HEK293 (cell line): Measurements from ENCODE around the gene ASXL1.

Experiments
- CTCF ChIA-PET: fragments of 350-600 bp; formaldehyde crosslinking; extraction: SDS; loops from one replicate; lab custom pipeline; 2021; ENCODE audit warnings: antibody characterized with exemption; lab: Yijun Ruan, JAX
- POLR2A ChIA-PET: fragments of 300-600 bp; formaldehyde crosslinking; extraction: SDS; loops from one replicate; lab custom pipeline; 2020; ENCODE audit warnings: antibody characterized with exemption, inconsistent platforms; lab: Yijun Ruan, JAX
- H3K27ac ChIP-seq: fragments of 200-500 bp; sonication (Bioruptor generic); 2 replicates; pipeline ENCODE4 v1.5.1; 2014; ENCODE audit warnings: low read depth, low read length, control low read depth, inconsistent platforms; ENCODE audit errors: extremely low read depth
- H3K36me3 ChIP-seq, 2 experiments: fragments of 200-500 bp in 1 of 2; sonication (Bioruptor generic) in 1 of 2; 1 replicate in 1 of 2; 2 replicates in 1 of 2; pipeline ENCODE4 v1.5.1; 2014 to 2017; ENCODE audit warnings: inconsistent platforms in 2 of 2, low read length in 2 of 2; ENCODE audit not compliant: control insufficient read depth in 2 of 2, insufficient read depth in 1 of 2
- H3K4me1 ChIP-seq: fragments of 200-500 bp; sonication (Bioruptor generic); 2 replicates; pipeline ENCODE4 v1.5.1; 2014; ENCODE audit warnings: mild to moderate bottlenecking, low read length, inconsistent platforms; ENCODE audit not compliant: control insufficient read depth, insufficient read depth
- H3K4me3 ChIP-seq: 2 replicates; pipeline ENCODE4 v1.5.1; 2011; ENCODE audit warnings: low read depth, mild to moderate bottlenecking, control low read depth, low read length, moderate library complexity
- H3K9me3 ChIP-seq: fragments of 200-500 bp; sonication (Bioruptor generic); 2 replicates; pipeline ENCODE4 v1.5.1; 2014; ENCODE audit warnings: low read depth, low read length, inconsistent platforms; ENCODE audit not compliant: control insufficient read depth, insufficient read depth
- AEBP2 ChIP-seq: fragments of 450-650 bp; formaldehyde crosslinking; IDR thresholded peaks from 2 replicates; pipeline ENCODE4 v1.5.1; 2016; ENCODE audit warnings: missing biosample characterization, missing genetic modification characterization, borderline replicate concordance
- ATF2 ChIP-seq: fragments of 450-650 bp; formaldehyde crosslinking; IDR thresholded peaks from 2 replicates; pipeline ENCODE4 v1.5.1; 2016; ENCODE audit warnings: missing biosample characterization, missing genetic modification characterization, low read depth
- GFI1B ChIP-seq: fragments of 450-650 bp; formaldehyde crosslinking; IDR thresholded peaks from 2 replicates; pipeline ENCODE4 v1.5.1; 2016; ENCODE audit warnings: missing biosample characterization, missing genetic modification characterization
- GLI2 ChIP-seq: fragments of 450-650 bp; formaldehyde crosslinking; IDR thresholded peaks from 2 replicates; pipeline ENCODE4; 2017; ENCODE audit warnings: missing biosample characterization, missing genetic modification characterization, low read depth, borderline replicate concordance
- GLI4 ChIP-seq: fragments of 450-650 bp; formaldehyde crosslinking; IDR thresholded peaks from 2 replicates; pipeline ENCODE4 v1.5.1; 2016; ENCODE audit warnings: missing biosample characterization, missing genetic modification characterization
- KLF10 ChIP-seq: fragments of 450-650 bp; IDR thresholded peaks from 2 replicates; pipeline ENCODE4 v1.5.1; 2018; ENCODE audit warnings: missing biosample characterization, mild to moderate bottlenecking, missing genetic modification characterization
- MZF1 ChIP-seq: fragments of 450-650 bp; formaldehyde crosslinking; IDR thresholded peaks from 2 replicates; pipeline ENCODE4 v1.5.1; 2017; ENCODE audit warnings: missing biosample characterization, missing genetic modification characterization, borderline replicate concordance
- PRDM10 ChIP-seq: fragments of 450-650 bp; formaldehyde crosslinking; IDR thresholded peaks from 2 replicates; pipeline ENCODE4 v1.5.1; 2016; ENCODE audit warnings: missing biosample characterization, missing genetic modification characterization
- SP2 ChIP-seq: fragments of 450-650 bp; formaldehyde crosslinking; IDR thresholded peaks from 2 replicates; pipeline ENCODE4 v1.5.1; 2016; ENCODE audit warnings: missing biosample characterization, missing genetic modification characterization
- ZBTB48 ChIP-seq: fragments of 450-650 bp; formaldehyde crosslinking; IDR thresholded peaks from 2 replicates; pipeline ENCODE4 v1.5.1; 2016; ENCODE audit warnings: missing biosample characterization, missing genetic modification characterization
- ZFHX2 ChIP-seq: fragments of 450-650 bp; formaldehyde crosslinking; conservative IDR thresholded peaks from 2 replicates; pipeline ENCODE4 v1.5.1; 2016; ENCODE audit warnings: missing biosample characterization, missing genetic modification characterization
- ZFP3 ChIP-seq: fragments of 450-650 bp; formaldehyde crosslinking; IDR thresholded peaks from 2 replicates; pipeline ENCODE4 v1.5.1; 2016; ENCODE audit warnings: low read depth, missing biosample characterization, missing genetic modification characterization
- ZIC2 ChIP-seq: fragments of 450-650 bp; formaldehyde crosslinking; IDR thresholded peaks from 2 replicates; pipeline ENCODE4 v1.5.1; 2016; ENCODE audit warnings: missing biosample characterization, missing genetic modification characterization
- ZNF16 ChIP-seq: fragments of 450-650 bp; formaldehyde crosslinking; IDR thresholded peaks from 2 replicates; pipeline ENCODE4 v1.5.1; 2016; ENCODE audit warnings: low read depth, missing biosample characterization, missing genetic modification characterization
- ZNF404 ChIP-seq: fragments of 450-650 bp; formaldehyde crosslinking; IDR thresholded peaks from 2 replicates; pipeline ENCODE4 v1.5.1; 2017; ENCODE audit warnings: missing biosample characterization, missing genetic modification characterization
- ZNF449 ChIP-seq: fragments of 450-650 bp; formaldehyde crosslinking; IDR thresholded peaks from 2 replicates; pipeline ENCODE4 v1.5.1; 2017; ENCODE audit warnings: missing biosample characterization, mild to moderate bottlenecking, missing genetic modification characterization, moderate library complexity
- ZNF514 ChIP-seq: fragments of 450-650 bp; formaldehyde crosslinking; IDR thresholded peaks from 2 replicates; pipeline ENCODE4 v1.5.1; 2016; ENCODE audit warnings: missing biosample characterization, missing genetic modification characterization
- ZNF660 ChIP-seq: fragments of 450-650 bp; IDR thresholded peaks from 2 replicates; pipeline ENCODE4 v1.5.1; 2018; ENCODE audit warnings: missing biosample characterization, mild to moderate bottlenecking, missing genetic modification characterization

Gene ASXL1

GRCh38 chr20:32447136-32448027 is 89.3 kb downstream of the ASXL1 start:
- Histone ChIP-seq H3K9me3 (no peaks in the 10 kb centered on the region), H3K4me3 (no peak overlapping the region), H3K27ac (no peak overlapping the region), H3K36me3 (peaks cover 0 to 67% of the 10 kb centered on the region in 2 experiments; a peak in 1 of 3 replicates), H3K4me1 (no peaks in the 10 kb centered on the region)
- CTCF ChIA-PET: interaction anchor here (0.7 kb wide), 1 partner anchor 9 kb away, joined by 3 read pairs; no protein-coding TSS in a partner anchor
- TF ChIP-seq ZNF514 (tag by site-specific recombination) (no peak), ZFHX2 (0 out of 2 replicates have a peak, but pooled peaks have one; percentile 26), ZFP3 (no peak)
- POLR2A ChIA-PET: interaction anchor here (0.6 kb wide), 1 partner anchor 8 kb away, joined by 5 read pairs; no protein-coding TSS in a partner anchor

- Histone ChIP-seq H3K9me3 (no peaks in the 10 kb centered on the region), H3K36me3 (peaks cover 0 to 74% of the 10 kb centered on the region in 2 experiments; a peak in 1 of 3 replicates), H3K4me3 (no peak overlapping the region), H3K27ac (no peak overlapping the region), H3K4me1 (no peaks in the 10 kb centered on the region)
- CTCF ChIA-PET: interaction anchor here (0.9 kb wide), 1 partner anchor 290 kb away, joined by 3 read pairs; no protein-coding TSS in a partner anchor
- POLR2A ChIA-PET: no interaction called here
- TF ChIP-seq GFI1B (no peak), PRDM10 (tag by site-specific recombination) (0 out of 2 replicates have a peak, but pooled peaks have one; percentile 21)
These were observed 90.3 kb downstream of the ASXL1 start for GRCh38 chr20:32448306-32449056.

- CTCF ChIA-PET: interaction anchor here (0.9 kb wide), 2 partner anchors 203 to 291 kb away, joined by 3 to 4 read pairs; no protein-coding TSS in a partner anchor
- Histone ChIP-seq H3K27ac (no peak overlapping the region), H3K9me3 (no peaks in the 10 kb centered on the region), H3K36me3 (peaks cover 0 to 73% of the 10 kb centered on the region in 2 experiments; a peak in 1 of 3 replicates), H3K4me1 (no peaks in the 10 kb centered on the region), H3K4me3 (no peak overlapping the region)
- POLR2A ChIA-PET: interaction anchor here (0.5 kb wide), 1 partner anchor 12 kb away, joined by 4 read pairs; no protein-coding TSS in a partner anchor
- TF ChIP-seq GLI4 (tag by site-specific recombination) (no peak), ZNF449 (tag by site-specific recombination) (no peak), SP2 (tag by site-specific recombination) (no peak), ZNF16 (no peak), ZNF404 (tag by site-specific recombination) (no peak), AEBP2 (tag by site-specific recombination) (no peak), MZF1 (tag by site-specific recombination) (no peak), ATF2 (tag by site-specific recombination) (no peak), ZIC2 (tag by site-specific recombination) (no peak), ZNF660 (no peak), GLI2 (tag by site-specific recombination) (no peak), ZBTB48 (tag by site-specific recombination) (no peak), KLF10 (tag by site-specific recombination) (no peak)
These were observed 91.1 kb downstream of the ASXL1 start for GRCh38 chr20:32449057-32449889.
